OCI-LY1 (cell line): ENCODE measurements around the gene FOXN3.

ENCODE experiments used
- H2AFZ ChIP-seq: fragments of 200-600 bp; sonication (generic), shearing (Covaris generic); 2 replicates; pipeline ENCODE4 v1.6.0; 2014; ENCODE audit warnings: antibody characterized with exemption, mild to moderate bottlenecking, low read length
- H3F3A ChIP-seq: fragments of 200-600 bp; sonication (generic), shearing (Covaris generic); 2 replicates; pipeline ENCODE4 v1.6.0; 2014; ENCODE audit warnings: mild to moderate bottlenecking, antibody characterized with exemption, low read length, moderate library complexity; ENCODE audit not compliant: insufficient read depth
- H3K27ac ChIP-seq: fragments of 200-600 bp; sonication (generic); 2 replicates; pipeline ENCODE4 v1.5.1; 2014; ENCODE audit warnings: low read length, mixed run types, mild to moderate bottlenecking, low read depth; ENCODE audit not compliant: poor library complexity, severe bottlenecking
- H3K27me3 ChIP-seq: fragments of 200-600 bp; sonication (generic); 2 replicates; pipeline ENCODE4 v1.6.0; 2014; ENCODE audit warnings: antibody characterized with exemption, mild to moderate bottlenecking, low read length, moderate library complexity; ENCODE audit not compliant: insufficient read depth
- H3K36me3 ChIP-seq: fragments of 200-600 bp; sonication (generic); 2 replicates; pipeline ENCODE4 v1.6.1; 2014; ENCODE audit warnings: mild to moderate bottlenecking, antibody characterized with exemption, low read length, moderate library complexity, mixed read lengths; ENCODE audit not compliant: insufficient read depth
- H3K4me1 ChIP-seq: fragments of 200-600 bp; sonication (generic); 2 replicates; pipeline ENCODE4 v1.5.1; 2014; ENCODE audit warnings: mild to moderate bottlenecking, low read length, moderate library complexity; ENCODE audit not compliant: insufficient read depth, severe bottlenecking
- H3K4me2 ChIP-seq: fragments of 200-600 bp; sonication (generic), shearing (Covaris generic); 2 replicates; pipeline ENCODE4 v1.6.1; 2014; ENCODE audit warnings: low read length
- H3K4me3 ChIP-seq: fragments of 200-600 bp; sonication (generic); 2 replicates; pipeline ENCODE4 v1.5.1; 2014; ENCODE audit warnings: low read length, low read depth, mild to moderate bottlenecking, mixed read lengths; ENCODE audit not compliant: poor library complexity, severe bottlenecking
- H3K79me2 ChIP-seq: fragments of 200-600 bp; shearing (Covaris generic); 2 replicates; pipeline ENCODE4 v1.6.1; 2016; ENCODE audit warnings: mixed run types, low read length, mixed read lengths; ENCODE audit not compliant: insufficient read depth
- H3K9ac ChIP-seq: fragments of 200-600 bp; sonication (generic), shearing (Covaris generic); 2 replicates; pipeline ENCODE4 v1.6.1; 2014; ENCODE audit warnings: mild to moderate bottlenecking, low read length, mixed read lengths
- H3K9me2 ChIP-seq: fragments of 200-600 bp; sonication (generic), shearing (Covaris generic); 2 replicates; pipeline ENCODE4 v1.6.1; 2014; ENCODE audit warnings: low read depth, mild to moderate bottlenecking, low read length, mixed read lengths
- H3K9me3 ChIP-seq: fragments of 200-600 bp; shearing (Covaris generic); 2 replicates; pipeline ENCODE4 v1.6.1; 2014; ENCODE audit warnings: low read length, mixed read lengths
- H4K20me1 ChIP-seq: fragments of 200-600 bp; sonication (generic), shearing (Covaris generic); 2 replicates; pipeline ENCODE4 v1.6.0; 2016; ENCODE audit warnings: mild to moderate bottlenecking, low read length; ENCODE audit not compliant: insufficient read depth
- CTCF ChIP-seq: fragments of 200-600 bp; sonication (generic), shearing (Covaris generic); IDR thresholded peaks from 2 replicates; pipeline ENCODE4 v1.5.1; 2017; ENCODE audit warnings: mild to moderate bottlenecking, antibody characterized with exemption, low read length, moderate library complexity, mixed read lengths
- EZH2 ChIP-seq: fragments of 200-600 bp; sonication (generic), shearing (Covaris generic); IDR thresholded peaks from 2 replicates; pipeline ENCODE4 v1.8.0; 2017; ENCODE audit warnings: borderline replicate concordance, mixed run types, mild to moderate bottlenecking, antibody characterized with exemption, low read length, moderate library complexity, mixed read lengths

The FOXN3 gene

GRCh38 chr14:89371585-89372511, 45.2 kb downstream of the FOXN3 start:
- H3K27ac ChIP-seq: peak overlapping the region; percentile 12
- no peaks in the 10 kb centered on the region for H3K27me3 ChIP-seq
- H3K36me3 ChIP-seq: no peaks in the 10 kb centered on the region
- TF ChIP-seq EZH2 (no peak), CTCF (no peak)
- H3K4me2 ChIP-seq: no peak overlapping the region
- H3K4me1 ChIP-seq: peaks cover 35% of the 10 kb centered on the region
- H3F3A ChIP-seq: 0 out of 2 replicates have a peak, but pooled peaks cover 2% of the 10 kb centered on the region
- H3K4me3 ChIP-seq: no peak overlapping the region
- H3K79me2 ChIP-seq: peaks cover 19% of the 10 kb centered on the region; the same call in 1 of the 2 replicates
- no peak overlapping the region for H2AFZ ChIP-seq
- H3K9ac ChIP-seq: no peak overlapping the region
- H3K9me3 ChIP-seq: no peaks in the 10 kb centered on the region
- H4K20me1 ChIP-seq: no peaks in the 10 kb centered on the region
- H3K9me2 ChIP-seq: no peaks in the 10 kb centered on the region

DNA sequence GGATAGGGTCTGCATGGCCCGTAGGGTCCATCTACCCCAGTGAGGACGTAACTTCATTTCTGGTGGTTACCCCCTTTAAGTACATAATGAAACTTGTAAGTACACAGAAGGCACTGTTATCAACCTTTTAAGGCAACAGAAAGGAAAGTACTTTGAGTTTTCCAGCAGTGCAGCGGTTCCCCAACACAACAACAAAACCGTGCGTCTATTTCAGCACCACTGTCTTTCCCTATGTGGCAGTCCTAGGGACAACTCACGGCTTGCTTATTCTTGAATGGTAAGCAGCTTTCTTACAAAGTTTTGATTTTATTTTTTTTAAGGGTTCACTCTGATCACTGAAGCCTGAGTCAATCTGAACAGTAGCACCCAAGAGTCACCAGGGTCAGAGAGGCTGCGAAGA, 46.3 kb downstream of the FOXN3 start:
- Histone ChIP-seq H2AFZ (no peak overlapping the region), H3K4me3 (no peak overlapping the region), H3K27me3 (no peaks in the 10 kb centered on the region), H3K9me2 (no peaks in the 10 kb centered on the region), H3F3A (0 out of 2 replicates have a peak, but pooled peaks cover 4% of the 10 kb centered on the region), H4K20me1 (no peaks in the 10 kb centered on the region), H3K9ac (no peak overlapping the region), H3K9me3 (no peaks in the 10 kb centered on the region), H3K4me2 (no peak overlapping the region), H3K36me3 (no peaks in the 10 kb centered on the region), H3K4me1 (peaks cover 45% of the 10 kb centered on the region), H3K79me2 (peaks cover 23% of the 10 kb centered on the region; the same call in 1 of the 2 replicates), H3K27ac (no peak overlapping the region)
- TF ChIP-seq EZH2 (no peak), CTCF (no peak)

- no peak overlapping the region for H3K27ac ChIP-seq
- no peaks in the 10 kb centered on the region for H3K9me2 ChIP-seq
- 0 out of 2 replicates have a peak, but pooled peaks cover 4% of the 10 kb centered on the region for H3F3A ChIP-seq
- no peak overlapping the region for H3K9ac ChIP-seq
- H3K27me3 ChIP-seq: no peaks in the 10 kb centered on the region
- no peak for TF ChIP-seq EZH2
- H3K4me2 ChIP-seq: no peak overlapping the region
- H3K4me3 ChIP-seq: no peak overlapping the region
- no peaks in the 10 kb centered on the region for H4K20me1 ChIP-seq
- no peak overlapping the region for H2AFZ ChIP-seq
- peaks cover 49% of the 10 kb centered on the region for H3K4me1 ChIP-seq
- peaks cover 23% of the 10 kb centered on the region; the same call in 1 of the 2 replicates for H3K79me2 ChIP-seq
- H3K36me3 ChIP-seq: no peaks in the 10 kb centered on the region
- H3K9me3 ChIP-seq: no peaks in the 10 kb centered on the region
Observed at GRCh38 chr14:89370381-89370780, 46.7 kb downstream of the FOXN3 start.
